ENCODE results near the gene ELAVL2. TPM values are rescaled to one million over a fixed set of nuclear protein-coding genes. Genes with fewer than 3 reads are reported as not detected.

Gene ELAVL2
- total RNA-seq, 3 donors from 2014 or later: 0.59 to 1.1 (median 0.66) TPM

DNA sequence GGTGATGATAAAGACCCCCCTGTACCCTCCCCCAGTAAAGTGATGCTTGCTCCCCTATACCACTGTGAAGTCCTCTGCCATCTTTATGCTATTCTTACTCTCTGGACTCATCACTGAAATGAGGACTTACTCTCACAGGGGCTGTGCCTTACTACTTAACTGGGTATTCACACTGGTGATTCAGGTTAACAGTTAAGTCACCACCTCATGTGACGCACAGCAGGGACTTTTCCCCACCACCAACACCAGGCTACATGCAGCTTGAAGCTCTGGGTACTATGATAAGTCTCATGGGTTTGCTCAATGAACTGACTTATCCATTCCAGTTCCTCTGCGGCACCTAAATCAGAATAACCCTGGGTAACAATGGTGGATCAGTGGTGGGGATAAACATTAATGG lies 163.7 kb downstream of the ELAVL2 start:
- Histone ChIP-seq H3K27ac (no peak overlapping the region), H3K27me3 (no peaks in the 10 kb centered on the region), H3K4me1 (no peaks in the 10 kb centered on the region), H3K4me3 (no peak overlapping the region), H3K9me3 (no peaks in the 10 kb centered on the region), H3K36me3 (no peaks in the 10 kb centered on the region)
- TF ChIP-seq, protein P1, sequence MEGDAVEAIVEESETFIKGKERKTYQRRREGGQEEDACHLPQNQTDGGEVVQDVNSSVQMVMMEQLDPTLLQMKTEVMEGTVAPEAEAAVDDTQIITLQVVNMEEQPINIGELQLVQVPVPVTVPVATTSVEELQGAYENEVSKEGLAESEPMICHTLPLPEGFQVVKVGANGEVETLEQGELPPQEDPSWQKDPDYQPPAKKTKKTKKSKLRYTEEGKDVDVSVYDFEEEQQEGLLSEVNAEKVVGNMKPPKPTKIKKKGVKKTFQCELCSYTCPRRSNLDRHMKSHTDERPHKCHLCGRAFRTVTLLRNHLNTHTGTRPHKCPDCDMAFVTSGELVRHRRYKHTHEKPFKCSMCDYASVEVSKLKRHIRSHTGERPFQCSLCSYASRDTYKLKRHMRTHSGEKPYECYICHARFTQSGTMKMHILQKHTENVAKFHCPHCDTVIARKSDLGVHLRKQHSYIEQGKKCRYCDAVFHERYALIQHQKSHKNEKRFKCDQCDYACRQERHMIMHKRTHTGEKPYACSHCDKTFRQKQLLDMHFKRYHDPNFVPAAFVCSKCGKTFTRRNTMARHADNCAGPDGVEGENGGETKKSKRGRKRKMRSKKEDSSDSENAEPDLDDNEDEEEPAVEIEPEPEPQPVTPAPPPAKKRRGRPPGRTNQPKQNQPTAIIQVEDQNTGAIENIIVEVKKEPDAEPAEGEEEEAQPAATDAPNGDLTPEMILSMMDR (IDR thresholded peaks at IDR 0.05): no peak
- TF ChIP-seq POLR2AphosphoS5 (IDR thresholded peaks at IDR 0.05): no peak
- TF ChIP-seq POLR2A (IDR thresholded peaks at IDR 0.05): no peak
- DNase-seq (ENCODE audit: low spot score in 2 of 2): no peak
- intact Hi-C loops (cut with DNase I; ENCODE audit: low total_unique reads): no loop called here

DNA sequence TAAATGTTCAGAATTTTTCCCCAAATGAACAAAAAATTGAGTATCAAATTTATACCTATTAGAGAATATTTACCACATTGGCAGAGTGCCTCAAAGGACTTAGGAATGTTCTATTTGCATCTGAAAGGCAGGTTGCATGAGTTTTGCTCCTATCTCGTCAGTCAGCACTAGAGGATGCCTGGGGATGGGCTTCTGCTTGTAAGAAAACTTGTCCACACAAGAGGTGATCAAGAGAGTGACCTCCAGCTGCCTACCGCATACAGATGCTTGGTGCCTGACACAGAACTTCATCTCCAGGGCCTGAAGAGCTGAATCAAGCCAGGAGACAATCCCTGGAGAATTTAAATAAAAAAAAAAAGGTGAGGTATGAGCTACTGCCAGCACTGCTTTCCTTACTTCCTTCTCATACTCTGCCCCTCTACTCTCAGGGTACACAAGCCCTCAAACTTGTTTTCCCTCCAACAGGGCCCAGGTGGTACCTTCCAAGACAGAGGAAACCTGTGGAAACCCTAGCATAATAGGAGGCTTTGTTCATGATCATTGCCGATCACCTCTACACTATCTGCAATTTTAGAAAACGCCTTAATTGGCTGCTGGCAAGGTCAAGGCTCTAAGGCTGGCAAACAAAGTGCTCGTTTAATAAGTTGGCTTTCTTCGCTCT lies 166.6 kb downstream of the ELAVL2 start:
- Histone ChIP-seq H3K9me3 (no peaks in the 10 kb centered on the region), H3K36me3 (no peaks in the 10 kb centered on the region), H3K27ac (no peak overlapping the region), H3K4me1 (no peaks in the 10 kb centered on the region), H3K27me3 (no peaks in the 10 kb centered on the region), H3K4me3 (no peak overlapping the region)
- TF ChIP-seq POLR2AphosphoS5 (IDR thresholded peaks at IDR 0.05): no peak
- no peak for TF ChIP-seq POLR2A (IDR thresholded peaks at IDR 0.05)
- TF ChIP-seq, protein P1 (IDR thresholded peaks at IDR 0.05): no peak
- DNase-seq (ENCODE audit: low spot score in 2 of 2): no peak
- intact Hi-C loops (cut with DNase I; ENCODE audit: low total_unique reads): no loop called here

DNA sequence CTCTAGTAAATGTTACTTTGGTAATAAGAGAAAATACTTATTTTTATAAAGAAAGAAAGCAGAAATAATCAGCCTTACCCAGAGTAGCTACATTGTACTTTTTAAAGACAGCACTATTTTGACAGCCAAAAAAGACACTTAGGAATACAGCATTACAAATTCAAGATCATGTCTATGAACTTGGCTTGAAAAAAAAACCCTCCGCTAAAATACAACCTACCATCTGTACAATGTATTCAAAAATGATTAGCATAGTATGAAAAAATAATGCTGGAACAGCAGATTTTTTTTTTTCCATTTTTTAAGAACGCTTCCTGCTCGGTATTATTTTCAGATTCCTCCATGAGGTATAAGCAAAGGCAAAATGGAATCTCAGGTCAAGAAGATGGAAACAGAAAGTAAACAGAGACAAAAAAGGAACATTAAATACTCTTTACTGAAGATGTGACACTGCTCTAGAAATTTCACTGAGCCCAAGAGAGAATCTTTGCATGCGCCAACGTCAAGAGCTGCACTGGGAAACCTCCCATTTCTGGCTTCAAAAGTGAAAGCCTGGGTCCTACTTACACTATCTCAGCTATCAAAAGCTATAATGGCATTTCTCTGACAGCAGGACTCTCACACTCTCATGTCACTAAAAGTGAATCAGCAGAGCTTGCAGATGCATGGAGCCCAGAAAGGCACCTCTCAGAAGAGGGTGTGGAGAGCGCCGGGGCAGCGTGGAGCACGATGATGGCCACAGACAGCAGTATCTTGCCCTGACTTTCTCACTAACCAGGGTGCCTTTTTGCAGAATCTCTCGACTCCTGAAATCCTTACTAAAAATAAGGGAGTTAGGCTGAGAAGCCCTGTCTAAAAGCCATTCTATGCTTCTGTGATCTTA lies 167.4 kb downstream of the ELAVL2 start:
- intact Hi-C loops (cut with DNase I; ENCODE audit: low total_unique reads): no loop called here
- Histone ChIP-seq H3K27ac (no peak overlapping the region), H3K36me3 (no peaks in the 10 kb centered on the region), H3K9me3 (no peaks in the 10 kb centered on the region), H3K4me3 (no peak overlapping the region), H3K27me3 (no peaks in the 10 kb centered on the region), H3K4me1 (no peaks in the 10 kb centered on the region)
- TF ChIP-seq POLR2A (IDR thresholded peaks at IDR 0.05) (no peak), POLR2AphosphoS5 (IDR thresholded peaks at IDR 0.05) (no peak)
- TF ChIP-seq, protein P1 (IDR thresholded peaks at IDR 0.05): no peak
- DNase-seq (ENCODE audit: low spot score in 2 of 2): no peak

DNA sequence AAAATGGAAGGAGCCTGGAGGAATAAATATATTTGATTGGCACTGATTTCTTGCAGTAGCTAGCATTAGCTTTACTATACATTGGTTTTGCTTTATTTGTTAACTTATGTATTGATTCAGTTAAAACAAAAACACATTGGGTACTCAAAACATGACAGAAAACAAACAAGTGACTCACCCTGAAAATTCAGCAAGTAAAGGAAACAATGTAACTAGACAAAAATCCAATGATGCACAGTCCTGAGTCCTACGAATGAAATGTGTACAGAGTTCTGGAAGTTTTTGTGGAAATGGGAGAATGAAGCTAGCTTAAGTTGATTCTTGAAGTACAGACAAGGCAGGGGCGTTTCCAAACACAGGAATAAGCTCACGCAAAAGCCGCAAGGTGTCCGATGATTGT lies 175.0 kb downstream of the ELAVL2 start:
- no peaks in the 10 kb centered on the region for H3K36me3 ChIP-seq
- H3K27me3 ChIP-seq: no peaks in the 10 kb centered on the region
- TF ChIP-seq POLR2A (IDR thresholded peaks at IDR 0.05): no peak
- TF ChIP-seq, protein P1 (IDR thresholded peaks at IDR 0.05): no peak
- TF ChIP-seq POLR2AphosphoS5 (IDR thresholded peaks at IDR 0.05): no peak
- no peak overlapping the region for H3K27ac ChIP-seq
- no peak overlapping the region for H3K4me3 ChIP-seq
- H3K4me1 ChIP-seq: no peaks in the 10 kb centered on the region
- intact Hi-C loops (cut with DNase I; ENCODE audit: low total_unique reads): no loop called here
- no peaks in the 10 kb centered on the region for H3K9me3 ChIP-seq
- DNase-seq (ENCODE audit: low spot score in 2 of 2): no peak

DNA sequence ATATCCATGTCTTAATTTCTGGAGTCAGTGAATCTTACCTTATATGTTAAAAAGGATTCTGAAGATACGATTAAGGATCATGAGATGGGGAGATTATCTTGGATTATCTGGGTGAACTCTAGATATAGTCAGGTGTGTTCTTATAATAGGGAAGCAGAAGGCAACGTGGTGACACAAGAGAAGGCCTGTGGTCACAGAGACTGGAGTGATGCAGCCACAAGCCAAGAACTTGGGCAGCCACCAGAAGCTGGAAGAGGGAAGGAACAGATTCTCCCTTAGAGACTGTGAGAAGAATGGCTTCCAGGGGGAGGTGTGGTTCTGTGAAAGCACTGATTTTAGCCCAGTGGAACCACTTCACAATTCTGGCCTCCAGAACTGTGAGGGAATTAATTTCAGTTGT lies 177.4 kb downstream of the ELAVL2 start:
- Histone ChIP-seq H3K9me3 (no peaks in the 10 kb centered on the region), H3K36me3 (no peaks in the 10 kb centered on the region), H3K27me3 (no peaks in the 10 kb centered on the region), H3K4me1 (no peaks in the 10 kb centered on the region), H3K4me3 (no peak overlapping the region), H3K27ac (no peak overlapping the region)
- TF ChIP-seq, protein P1 (IDR thresholded peaks at IDR 0.05): no peak
- no peak for TF ChIP-seq POLR2A (IDR thresholded peaks at IDR 0.05)
- TF ChIP-seq POLR2AphosphoS5 (IDR thresholded peaks at IDR 0.05): no peak
- DNase-seq (ENCODE audit: low spot score in 2 of 2): no peak
- intact Hi-C loops (cut with DNase I; ENCODE audit: low total_unique reads): no loop called here
